Central memory CD8-positive, alpha-beta T cell (primary cell): ENCODE measurements around the gene GRM7.

ENCODE experiments used
- ATAC-seq: fragments of 150-1000 bp; cut with Tn5 transposase; replicated peaks from 2 replicates; pipeline ENCODE4 v1.10.0; 2022; ENCODE audit warnings: mild to moderate bottlenecking, moderate FRiP score, moderate number of reproducible peaks; ENCODE audit not compliant: poor library complexity, severe bottlenecking; ENCODE audit errors: extremely low read depth
- DNase-seq, 2 donors: peaks; one replicate each; pipeline ENCODE4 v3.0.0; 2021; ENCODE audit warnings: low spot score in 2 of 2
- H3K27ac Mint-ChIP-seq: one replicate; pipeline ENCODE4 v1.8.0; 2022; ENCODE audit warnings: low read depth, mild to moderate bottlenecking, moderate library complexity, mixed read lengths
- H3K27me3 Mint-ChIP-seq: one replicate; pipeline ENCODE4 v1.8.0; 2022; ENCODE audit warnings: mixed read lengths
- H3K36me3 Mint-ChIP-seq: one replicate; pipeline ENCODE4 v1.8.0; 2022; ENCODE audit warnings: mild to moderate bottlenecking, moderate library complexity, mixed read lengths; ENCODE audit not compliant: insufficient read depth
- H3K4me1 Mint-ChIP-seq: one replicate; pipeline ENCODE4 v1.8.0; 2022; ENCODE audit warnings: mixed read lengths
- H3K4me3 Mint-ChIP-seq: one replicate; pipeline ENCODE4 v1.8.0; 2022; ENCODE audit warnings: mild to moderate bottlenecking, moderate library complexity, mixed read lengths
- H3K9me3 Mint-ChIP-seq: one replicate; pipeline ENCODE4 v1.8.0; 2022; ENCODE audit warnings: mixed read lengths

Gene GRM7

GRCh38 chr3:7407107-7407506, 546.2 kb downstream of the GRM7 start:
- H3K36me3 Mint-ChIP-seq = no peaks in the 10 kb centered on the region
- H3K4me1 Mint-ChIP-seq = no peaks in the 10 kb centered on the region
- ATAC-seq (no peak), DNase-seq (no peak)
- H3K27me3 Mint-ChIP-seq = no peaks in the 10 kb centered on the region
- no peak overlapping the region for H3K27ac Mint-ChIP-seq
- no peak overlapping the region for H3K4me3 Mint-ChIP-seq
- H3K9me3 Mint-ChIP-seq = peaks cover 8% of the 10 kb centered on the region

- Mint-ChIP-seq H3K36me3 (peaks cover 1% of the 10 kb centered on the region), H3K4me3 (no peak overlapping the region), H3K27me3 (no peaks in the 10 kb centered on the region), H3K4me1 (no peaks in the 10 kb centered on the region), H3K27ac (no peak overlapping the region), H3K9me3 (peaks cover 8% of the 10 kb centered on the region)
- DNase-seq = no peak
- ATAC-seq = no peak
Observed at GRCh38 chr3:7410782-7411181, 549.9 kb downstream of the GRM7 start.

GRCh38 chr3:7421065-7421464, 560.1 kb downstream of the GRM7 start:
- H3K27ac Mint-ChIP-seq = no peak overlapping the region
- ATAC-seq (no peak), DNase-seq (no peak)
- no peaks in the 10 kb centered on the region for H3K27me3 Mint-ChIP-seq
- H3K9me3 Mint-ChIP-seq = peaks cover 6% of the 10 kb centered on the region
- no peaks in the 10 kb centered on the region for H3K36me3 Mint-ChIP-seq
- H3K4me3 Mint-ChIP-seq = no peak overlapping the region
- H3K4me1 Mint-ChIP-seq = no peaks in the 10 kb centered on the region

- Mint-ChIP-seq H3K36me3 (no peaks in the 10 kb centered on the region), H3K9me3 (peaks cover 12% of the 10 kb centered on the region), H3K4me3 (no peak overlapping the region), H3K4me1 (no peaks in the 10 kb centered on the region), H3K27me3 (no peaks in the 10 kb centered on the region), H3K27ac (no peak overlapping the region)
- no peak for ATAC-seq
- no peak for DNase-seq
Observed at GRCh38 chr3:7423036-7423435, 562.1 kb downstream of the GRM7 start.

GRCh38 chr3:7423995-7424394, 563.1 kb downstream of the GRM7 start:
- no peaks in the 10 kb centered on the region for H3K36me3 Mint-ChIP-seq
- no peaks in the 10 kb centered on the region for H3K4me1 Mint-ChIP-seq
- H3K27me3 Mint-ChIP-seq = no peaks in the 10 kb centered on the region
- ATAC-seq = no peak
- no peak overlapping the region for H3K4me3 Mint-ChIP-seq
- DNase-seq = no peak
- peaks cover 11% of the 10 kb centered on the region for H3K9me3 Mint-ChIP-seq
- H3K27ac Mint-ChIP-seq = no peak overlapping the region

GRCh38 chr3:7428206-7428718, 567.3 kb downstream of the GRM7 start:
- no peak for ATAC-seq
- Mint-ChIP-seq H3K4me3 (no peak overlapping the region), H3K9me3 (peaks cover 11% of the 10 kb centered on the region), H3K27ac (no peak overlapping the region), H3K4me1 (no peaks in the 10 kb centered on the region), H3K36me3 (no peaks in the 10 kb centered on the region), H3K27me3 (no peaks in the 10 kb centered on the region)
- no peak for DNase-seq

- Mint-ChIP-seq H3K4me3 (no peak overlapping the region), H3K27me3 (no peaks in the 10 kb centered on the region), H3K4me1 (no peaks in the 10 kb centered on the region), H3K36me3 (no peaks in the 10 kb centered on the region), H3K27ac (no peak overlapping the region), H3K9me3 (peaks cover 6% of the 10 kb centered on the region)
- ATAC-seq (no peak), DNase-seq (no peak)
Observed at GRCh38 chr3:7432610-7433009, 571.7 kb downstream of the GRM7 start.

GRCh38 chr3:7433073-7433472, 572.2 kb downstream of the GRM7 start:
- ATAC-seq = no peak

GRCh38 chr3:7436542-7436941, 575.6 kb downstream of the GRM7 start:
- peaks cover 1% of the 10 kb centered on the region for H3K36me3 Mint-ChIP-seq
- no peak overlapping the region for H3K27ac Mint-ChIP-seq
- ATAC-seq (no peak), DNase-seq (no peak)
- no peak overlapping the region for H3K4me3 Mint-ChIP-seq
- H3K27me3 Mint-ChIP-seq = no peaks in the 10 kb centered on the region
- H3K4me1 Mint-ChIP-seq = no peaks in the 10 kb centered on the region
- peaks cover 12% of the 10 kb centered on the region for H3K9me3 Mint-ChIP-seq

More at GRCh38 chr3:7433073-7433472, 572.2 kb downstream of the GRM7 start:
- Mint-ChIP-seq H3K36me3 (no peaks in the 10 kb centered on the region), H3K27ac (no peak overlapping the region), H3K27me3 (no peaks in the 10 kb centered on the region), H3K4me3 (no peak overlapping the region), H3K9me3 (peaks cover 6% of the 10 kb centered on the region), H3K4me1 (no peaks in the 10 kb centered on the region)
- DNase-seq = no peak

GRCh38 chr3:7437231-7437630, 576.3 kb downstream of the GRM7 start:
- Mint-ChIP-seq H3K36me3 (peaks cover 1% of the 10 kb centered on the region), H3K4me3 (no peak overlapping the region), H3K27ac (no peak overlapping the region), H3K4me1 (no peaks in the 10 kb centered on the region), H3K9me3 (peaks cover 12% of the 10 kb centered on the region), H3K27me3 (no peaks in the 10 kb centered on the region)
- DNase-seq (no peak), ATAC-seq (no peak)

GRCh38 chr3:7439101-7439680, 578.3 kb downstream of the GRM7 start:
- H3K4me1 Mint-ChIP-seq = no peaks in the 10 kb centered on the region
- DNase-seq = no peak
- ATAC-seq = no peak
- peaks cover 17% of the 10 kb centered on the region for H3K9me3 Mint-ChIP-seq
- no peak overlapping the region for H3K4me3 Mint-ChIP-seq
- H3K27ac Mint-ChIP-seq = no peak overlapping the region
- peaks cover 1% of the 10 kb centered on the region for H3K36me3 Mint-ChIP-seq
- H3K27me3 Mint-ChIP-seq = no peaks in the 10 kb centered on the region

GRCh38 chr3:7444886-7445285, 584.0 kb downstream of the GRM7 start:
- H3K27me3 Mint-ChIP-seq = no peaks in the 10 kb centered on the region
- no peak for ATAC-seq
- H3K27ac Mint-ChIP-seq = no peak overlapping the region
- no peak for DNase-seq
- no peaks in the 10 kb centered on the region for H3K36me3 Mint-ChIP-seq
- H3K4me3 Mint-ChIP-seq = no peak overlapping the region
- peaks cover 19% of the 10 kb centered on the region for H3K9me3 Mint-ChIP-seq
- no peaks in the 10 kb centered on the region for H3K4me1 Mint-ChIP-seq

GRCh38 chr3:7445331-7445730, 584.4 kb downstream of the GRM7 start:
- ATAC-seq (no peak), DNase-seq (no peak)
- no peaks in the 10 kb centered on the region for H3K27me3 Mint-ChIP-seq
- H3K4me3 Mint-ChIP-seq = no peak overlapping the region
- H3K36me3 Mint-ChIP-seq = no peaks in the 10 kb centered on the region
- no peaks in the 10 kb centered on the region for H3K4me1 Mint-ChIP-seq
- H3K9me3 Mint-ChIP-seq = peaks cover 18% of the 10 kb centered on the region
- no peak overlapping the region for H3K27ac Mint-ChIP-seq
